NCI-H1930 (cell line): ENCODE data around the gene BBOX1.
"Not testable (repeated sequence)": the region's sequence is repeated elsewhere in the genome, so short reads cannot be mapped to it uniquely, and the experiment has no call there.

Experiments used
- DNase-seq, 2 experiments: peaks; one replicate each; lab custom pipeline; 2025; lab: John Stamatoyannopoulos, UW

BBOX1 gene

GRCh38 chr11:27040302-27041115 is at the start of gene BBOX1:
Gene BBOX1, plus strand, starts transcription at chr11:27040815. Its CDS starts 14,616 bp downstream, at chr11:27055431.
- no peak for DNase-seq

- DNase-seq, result no peak
Observed at GRCh38 chr11:26992031-26992541, 48.5 kb upstream of the BBOX1 start.

GRCh38 chr11:26993965-26994457 is 46.6 kb upstream of the BBOX1 start, which contains the start of gene FIBIN:
Gene FIBIN, plus strand, starts transcription at chr11:26994112. Its CDS starts 415 bp downstream, at chr11:26994527.
- no peak for DNase-seq

GRCh38 chr11:26994631-26995095 is 46.0 kb upstream of the BBOX1 start:
- DNase-seq, result no peak

GRCh38 chr11:26995701-26996460 is 44.7 kb upstream of the BBOX1 start:
- DNase-seq, result no peak

GRCh38 chr11:26997378-26997777 is 43.2 kb upstream of the BBOX1 start:
- DNase-seq, result no peak

GRCh38 chr11:27001136-27001730 is 39.4 kb upstream of the BBOX1 start:
- not testable (repeated sequence) for DNase-seq

- no peak for DNase-seq
Observed at GRCh38 chr11:27002431-27002830, 38.2 kb upstream of the BBOX1 start.

GRCh38 chr11:27002838-27003237 is 37.8 kb upstream of the BBOX1 start:
- DNase-seq, result no peak

GRCh38 chr11:27004103-27004502 is 36.5 kb upstream of the BBOX1 start:
- no peak for DNase-seq

- no peak for DNase-seq
Observed at GRCh38 chr11:27008811-27009535, 31.6 kb upstream of the BBOX1 start.

- DNase-seq, result no peak
Observed at GRCh38 chr11:27011560-27012233, 28.9 kb upstream of the BBOX1 start.

- no peak for DNase-seq
Observed at GRCh38 chr11:27012234-27012921, 28.2 kb upstream of the BBOX1 start.

GRCh38 chr11:27013781-27014361 is 26.7 kb upstream of the BBOX1 start:
- DNase-seq, result no peak

- no peak for DNase-seq
Observed at GRCh38 chr11:27018902-27019529, 21.6 kb upstream of the BBOX1 start.

- no peak for DNase-seq
Observed at GRCh38 chr11:27020751-27021150, 19.9 kb upstream of the BBOX1 start.

- DNase-seq, result no peak
Observed at GRCh38 chr11:27022659-27023251, 17.9 kb upstream of the BBOX1 start.

- no peak for DNase-seq
Observed at GRCh38 chr11:27024865-27025264, 15.8 kb upstream of the BBOX1 start.
